ENCODE data around the gene HDAC5.

Gene HDAC5

GRCh38 chr17:44084131-44084538, 39.3 kb downstream of the HDAC5 start (continued):
- TF ChIP-seq GFI1B (tag by site-specific recombination; IDR thresholded peaks at IDR 0.05): no peak
- no peak for TF ChIP-seq ZNF248 (tag by site-specific recombination; IDR thresholded peaks at IDR 0.05)
- TF ChIP-seq, protein P1, sequence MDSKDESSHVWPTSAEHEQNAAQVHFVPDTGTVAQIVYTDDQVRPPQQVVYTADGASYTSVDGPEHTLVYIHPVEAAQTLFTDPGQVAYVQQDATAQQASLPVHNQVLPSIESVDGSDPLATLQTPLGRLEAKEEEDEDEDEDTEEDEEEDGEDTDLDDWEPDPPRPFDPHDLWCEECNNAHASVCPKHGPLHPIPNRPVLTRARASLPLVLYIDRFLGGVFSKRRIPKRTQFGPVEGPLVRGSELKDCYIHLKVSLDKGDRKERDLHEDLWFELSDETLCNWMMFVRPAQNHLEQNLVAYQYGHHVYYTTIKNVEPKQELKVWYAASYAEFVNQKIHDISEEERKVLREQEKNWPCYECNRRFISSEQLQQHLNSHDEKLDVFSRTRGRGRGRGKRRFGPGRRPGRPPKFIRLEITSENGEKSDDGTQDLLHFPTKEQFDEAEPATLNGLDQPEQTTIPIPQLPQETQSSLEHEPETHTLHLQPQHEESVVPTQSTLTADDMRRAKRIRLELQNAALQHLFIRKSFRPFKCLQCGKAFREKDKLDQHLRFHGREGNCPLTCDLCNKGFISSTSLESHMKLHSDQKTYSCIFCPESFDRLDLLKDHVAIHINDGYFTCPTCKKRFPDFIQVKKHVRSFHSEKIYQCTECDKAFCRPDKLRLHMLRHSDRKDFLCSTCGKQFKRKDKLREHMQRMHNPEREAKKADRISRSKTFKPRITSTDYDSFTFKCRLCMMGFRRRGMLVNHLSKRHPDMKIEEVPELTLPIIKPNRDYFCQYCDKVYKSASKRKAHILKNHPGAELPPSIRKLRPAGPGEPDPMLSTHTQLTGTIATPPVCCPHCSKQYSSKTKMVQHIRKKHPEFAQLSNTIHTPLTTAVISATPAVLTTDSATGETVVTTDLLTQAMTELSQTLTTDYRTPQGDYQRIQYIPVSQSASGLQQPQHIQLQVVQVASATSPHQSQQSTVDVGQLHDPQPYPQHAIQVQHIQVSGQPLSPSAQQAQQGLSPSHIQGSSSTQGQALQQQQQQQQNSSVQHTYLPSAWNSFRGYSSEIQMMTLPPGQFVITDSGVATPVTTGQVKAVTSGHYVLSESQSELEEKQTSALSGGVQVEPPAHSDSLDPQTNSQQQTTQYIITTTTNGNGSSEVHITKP (tag by site-specific recombination; IDR thresholded peaks at IDR 0.05): 0 out of 2 replicates have a peak, but pooled peaks have one; percentile 14

GRCh38 chr17:44083250-44083849, 40.1 kb downstream of the HDAC5 start:
- TF ChIP-seq ZNF776 (tag by site-specific recombination; IDR thresholded peaks at IDR 0.05; ENCODE audit: borderline replicate concordance): no peak
- no peak for TF ChIP-seq ZNF121 (tag by site-specific recombination; IDR thresholded peaks at IDR 0.05)
- TF ChIP-seq EGR2 (tag by site-specific recombination; IDR thresholded peaks at IDR 0.05; ENCODE audit: low read depth): peak; percentile 5; the same call in 1 of the 2 replicates
- TF ChIP-seq, protein P2, sequence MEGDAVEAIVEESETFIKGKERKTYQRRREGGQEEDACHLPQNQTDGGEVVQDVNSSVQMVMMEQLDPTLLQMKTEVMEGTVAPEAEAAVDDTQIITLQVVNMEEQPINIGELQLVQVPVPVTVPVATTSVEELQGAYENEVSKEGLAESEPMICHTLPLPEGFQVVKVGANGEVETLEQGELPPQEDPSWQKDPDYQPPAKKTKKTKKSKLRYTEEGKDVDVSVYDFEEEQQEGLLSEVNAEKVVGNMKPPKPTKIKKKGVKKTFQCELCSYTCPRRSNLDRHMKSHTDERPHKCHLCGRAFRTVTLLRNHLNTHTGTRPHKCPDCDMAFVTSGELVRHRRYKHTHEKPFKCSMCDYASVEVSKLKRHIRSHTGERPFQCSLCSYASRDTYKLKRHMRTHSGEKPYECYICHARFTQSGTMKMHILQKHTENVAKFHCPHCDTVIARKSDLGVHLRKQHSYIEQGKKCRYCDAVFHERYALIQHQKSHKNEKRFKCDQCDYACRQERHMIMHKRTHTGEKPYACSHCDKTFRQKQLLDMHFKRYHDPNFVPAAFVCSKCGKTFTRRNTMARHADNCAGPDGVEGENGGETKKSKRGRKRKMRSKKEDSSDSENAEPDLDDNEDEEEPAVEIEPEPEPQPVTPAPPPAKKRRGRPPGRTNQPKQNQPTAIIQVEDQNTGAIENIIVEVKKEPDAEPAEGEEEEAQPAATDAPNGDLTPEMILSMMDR (tag by site-specific recombination; IDR thresholded peaks at IDR 0.05): peak; percentile 96
- TF ChIP-seq, protein P3, sequence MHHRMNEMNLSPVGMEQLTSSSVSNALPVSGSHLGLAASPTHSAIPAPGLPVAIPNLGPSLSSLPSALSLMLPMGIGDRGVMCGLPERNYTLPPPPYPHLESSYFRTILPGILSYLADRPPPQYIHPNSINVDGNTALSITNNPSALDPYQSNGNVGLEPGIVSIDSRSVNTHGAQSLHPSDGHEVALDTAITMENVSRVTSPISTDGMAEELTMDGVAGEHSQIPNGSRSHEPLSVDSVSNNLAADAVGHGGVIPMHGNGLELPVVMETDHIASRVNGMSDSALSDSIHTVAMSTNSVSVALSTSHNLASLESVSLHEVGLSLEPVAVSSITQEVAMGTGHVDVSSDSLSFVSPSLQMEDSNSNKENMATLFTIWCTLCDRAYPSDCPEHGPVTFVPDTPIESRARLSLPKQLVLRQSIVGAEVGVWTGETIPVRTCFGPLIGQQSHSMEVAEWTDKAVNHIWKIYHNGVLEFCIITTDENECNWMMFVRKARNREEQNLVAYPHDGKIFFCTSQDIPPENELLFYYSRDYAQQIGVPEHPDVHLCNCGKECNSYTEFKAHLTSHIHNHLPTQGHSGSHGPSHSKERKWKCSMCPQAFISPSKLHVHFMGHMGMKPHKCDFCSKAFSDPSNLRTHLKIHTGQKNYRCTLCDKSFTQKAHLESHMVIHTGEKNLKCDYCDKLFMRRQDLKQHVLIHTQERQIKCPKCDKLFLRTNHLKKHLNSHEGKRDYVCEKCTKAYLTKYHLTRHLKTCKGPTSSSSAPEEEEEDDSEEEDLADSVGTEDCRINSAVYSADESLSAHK (tag by site-specific recombination; IDR thresholded peaks at IDR 0.05): no peak
- Histone ChIP-seq H3K36me3 (ENCODE audit: control insufficient read depth in 2 of 2, insufficient read depth in 1 of 2, low read length in 2 of 2) (peaks cover 8 to 64% of the 10 kb centered on the region in 2 experiments; a peak in 2 of 3 replicates), H3K4me3 (ENCODE audit: low read depth, low read length) (no peak overlapping the region), H3K27ac (ENCODE audit: extremely low read depth, low read depth, low read length) (no peak overlapping the region), H3K4me1 (ENCODE audit: control insufficient read depth, insufficient read depth, low read length) (peaks cover 10% of the 10 kb centered on the region), H3K9me3 (ENCODE audit: control insufficient read depth, insufficient read depth, low read depth, low read length) (no peaks in the 10 kb centered on the region)
- POLR2A ChIA-PET: interaction anchor here (0.7 to 2.0 kb wide), 7 partner anchors 9 to 87 kb away, joined by 3 to 13 read pairs (median 4); partner anchors contain the start of genes ASB16 and HDAC5
- CTCF ChIA-PET: interaction anchor here (0.5 to 8.1 kb wide), 26 partner anchors 8 to 507 kb away, joined by 3 to 98 read pairs (median 5); partner anchors contain the start of genes G6PC3 and LSM12

DNA sequence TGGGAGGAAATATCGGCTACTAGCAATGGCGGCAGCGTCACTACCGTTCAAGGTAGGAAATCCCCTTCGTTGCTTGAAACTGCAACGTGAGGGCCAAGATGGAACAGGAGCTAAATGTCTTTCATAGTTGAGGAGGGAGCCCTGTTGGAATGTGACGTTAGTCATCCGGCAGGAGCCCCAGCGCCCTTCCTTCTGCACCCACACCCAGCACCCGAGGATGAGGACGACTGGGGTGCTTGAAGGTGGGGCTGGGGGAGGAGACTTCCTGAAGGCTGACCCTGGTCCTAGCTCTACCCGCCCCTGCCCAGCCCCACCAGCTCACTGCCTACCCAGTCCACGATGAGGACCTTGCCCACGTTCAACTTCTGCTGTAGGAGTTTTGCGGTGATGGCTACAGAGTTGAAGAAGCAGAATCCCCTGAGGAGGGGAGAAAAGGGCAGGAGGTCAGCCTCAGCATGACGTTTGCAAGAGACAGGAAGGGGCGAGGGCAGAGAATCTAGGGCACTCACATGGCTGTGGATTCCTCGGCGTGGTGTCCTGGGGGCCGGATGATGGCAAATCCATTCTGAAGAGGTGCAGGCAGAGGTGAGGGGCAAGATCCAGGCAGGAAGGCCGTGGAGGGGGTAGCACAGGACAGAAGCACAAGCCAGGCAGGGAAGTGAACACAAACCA, 41.0 kb downstream of the HDAC5 start:
- ChIA-PET CTCF (interaction anchor here (0.7 to 3.8 kb wide), 8 partner anchors 9 to 85 kb away, joined by 3 to 35 read pairs (median 6); partner anchors contain the start of genes G6PC3 and LSM12), POLR2A (interaction anchor here (0.5 to 1.9 kb wide), 4 partner anchors 8 to 86 kb away, joined by 3 to 13 read pairs (median 4); no protein-coding TSS in a partner anchor)
- Histone ChIP-seq H3K27ac (ENCODE audit: extremely low read depth, low read depth, low read length) (no peak overlapping the region), H3K4me3 (ENCODE audit: low read depth, low read length) (no peak overlapping the region), H3K36me3 (ENCODE audit: control insufficient read depth in 2 of 2, insufficient read depth in 1 of 2, low read length in 2 of 2) (peaks cover 8 to 70% of the 10 kb centered on the region in 2 experiments; a peak in 2 of 3 replicates), H3K9me3 (ENCODE audit: control insufficient read depth, insufficient read depth, low read depth, low read length) (no peaks in the 10 kb centered on the region), H3K4me1 (ENCODE audit: control insufficient read depth, insufficient read depth, low read length) (peaks cover 10% of the 10 kb centered on the region)
- no peak for TF ChIP-seq ZNF404 (tag by site-specific recombination; IDR thresholded peaks at IDR 0.05)
- TF ChIP-seq, protein P3 (tag by site-specific recombination; IDR thresholded peaks at IDR 0.05): no peak
- no peak for TF ChIP-seq ZNF658 (tag by site-specific recombination; IDR thresholded peaks at IDR 0.05)
- no peak for TF ChIP-seq ZBTB1 (tag by site-specific recombination; IDR thresholded peaks at IDR 0.05)
- no peak for TF ChIP-seq ZNF473 (tag by site-specific recombination; IDR thresholded peaks at IDR 0.05)
- TF ChIP-seq ZNF791 (tag by site-specific recombination; IDR thresholded peaks at IDR 0.05): no peak
- TF ChIP-seq PRDM1 (tag by site-specific recombination; IDR thresholded peaks at IDR 0.05): no peak
- TF ChIP-seq ZNF2 (tag by site-specific recombination; IDR thresholded peaks at IDR 0.05): no peak
- no peak for TF ChIP-seq HOXC10 (CRISPR knock-in tag; IDR thresholded peaks at IDR 0.05)
- TF ChIP-seq KLF10 (tag by site-specific recombination; IDR thresholded peaks at IDR 0.05): no peak
- TF ChIP-seq, protein P4, sequence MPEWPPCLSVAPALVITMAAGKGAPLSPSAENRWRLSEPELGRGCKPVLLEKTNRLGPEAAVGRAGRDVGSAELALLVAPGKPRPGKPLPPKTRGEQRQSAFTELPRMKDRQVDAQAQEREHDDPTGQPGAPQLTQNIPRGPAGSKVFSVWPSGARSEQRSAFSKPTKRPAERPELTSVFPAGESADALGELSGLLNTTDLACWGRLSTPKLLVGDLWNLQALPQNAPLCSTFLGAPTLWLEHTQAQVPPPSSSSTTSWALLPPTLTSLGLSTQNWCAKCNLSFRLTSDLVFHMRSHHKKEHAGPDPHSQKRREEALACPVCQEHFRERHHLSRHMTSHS (tag by site-specific recombination; IDR thresholded peaks at IDR 0.05): no peak
- TF ChIP-seq WT1 (tag by site-specific recombination; IDR thresholded peaks at IDR 0.05): no peak
- no peak for TF ChIP-seq ZNF155 (tag by site-specific recombination; IDR thresholded peaks at IDR 0.05)
